Measurements from ENCODE around the gene COL24A1.

- no peak for TF ChIP-seq CTCF (IDR thresholded peaks at IDR 0.05)
- TF ChIP-seq POLR2AphosphoS5 (IDR thresholded peaks at IDR 0.05; ENCODE audit: low read depth, low read length) = no peak
- no peak for TF ChIP-seq REST (IDR thresholded peaks at IDR 0.05; ENCODE audit: insufficient read depth in 1 of 2, low read depth in 2 of 2, low read length in 1 of 2)
Observed at GRCh38 chr1:86192417-86192816, 35.8 kb upstream of the COL24A1 start.

All from Panc1 (cell line).